Keratinocyte (primary cell): ENCODE data around the gene EVI5L.

Source experiments
- EZH2 ChIP-seq: IDR thresholded peaks from one replicate; pipeline ENCODE4 v1.6.1; 2012; ENCODE audit warnings: inconsistent platforms, mild to moderate bottlenecking, low read length, moderate library complexity
- TF ChIP-seq, protein P1 (sequence below), 3 experiments: IDR thresholded peaks in 1 of 3; conservative IDR thresholded peaks in 1 of 3; optimal IDR thresholded peaks in 1 of 3; 2 replicates in 2 of 3; 3 replicates in 1 of 3; pipeline versions ENCODE3 to v1.5.1; 2011; ENCODE audit warnings: low read length in 3 of 3, mild to moderate bottlenecking in 3 of 3, moderate library complexity in 2 of 3, control low read depth in 1 of 3, inconsistent platforms in 1 of 3; ENCODE audit not compliant: insufficient read depth in 2 of 3; ENCODE audit errors: extremely low read depth in 1 of 3

DNA sequence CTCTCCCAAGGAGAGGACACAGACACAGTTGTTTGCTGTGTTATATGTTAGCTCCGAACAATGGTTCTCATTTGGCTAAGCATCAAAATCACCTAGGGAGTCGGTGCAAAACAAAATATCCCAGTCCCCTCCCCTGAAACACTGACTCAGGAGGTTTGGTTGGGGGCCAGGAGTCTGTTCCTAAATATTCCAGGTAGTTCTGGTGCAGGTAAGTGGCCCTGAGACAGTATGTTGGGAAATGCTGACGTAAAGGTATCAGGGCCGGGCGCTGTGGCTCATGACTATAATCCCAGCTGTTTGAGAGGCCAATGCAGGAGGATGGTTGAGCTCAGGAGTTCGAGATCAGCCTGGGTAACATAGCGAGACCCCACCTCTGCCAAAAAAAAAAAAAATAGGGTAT, 71.3 kb downstream of the EVI5L start:
- TF ChIP-seq, protein P1, sequence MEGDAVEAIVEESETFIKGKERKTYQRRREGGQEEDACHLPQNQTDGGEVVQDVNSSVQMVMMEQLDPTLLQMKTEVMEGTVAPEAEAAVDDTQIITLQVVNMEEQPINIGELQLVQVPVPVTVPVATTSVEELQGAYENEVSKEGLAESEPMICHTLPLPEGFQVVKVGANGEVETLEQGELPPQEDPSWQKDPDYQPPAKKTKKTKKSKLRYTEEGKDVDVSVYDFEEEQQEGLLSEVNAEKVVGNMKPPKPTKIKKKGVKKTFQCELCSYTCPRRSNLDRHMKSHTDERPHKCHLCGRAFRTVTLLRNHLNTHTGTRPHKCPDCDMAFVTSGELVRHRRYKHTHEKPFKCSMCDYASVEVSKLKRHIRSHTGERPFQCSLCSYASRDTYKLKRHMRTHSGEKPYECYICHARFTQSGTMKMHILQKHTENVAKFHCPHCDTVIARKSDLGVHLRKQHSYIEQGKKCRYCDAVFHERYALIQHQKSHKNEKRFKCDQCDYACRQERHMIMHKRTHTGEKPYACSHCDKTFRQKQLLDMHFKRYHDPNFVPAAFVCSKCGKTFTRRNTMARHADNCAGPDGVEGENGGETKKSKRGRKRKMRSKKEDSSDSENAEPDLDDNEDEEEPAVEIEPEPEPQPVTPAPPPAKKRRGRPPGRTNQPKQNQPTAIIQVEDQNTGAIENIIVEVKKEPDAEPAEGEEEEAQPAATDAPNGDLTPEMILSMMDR (optimal IDR thresholded peaks at IDR 0.05 in 1 of 3, IDR thresholded peaks at IDR 0.05 in 1 of 3, conservative IDR thresholded peaks at IDR 0.05 in 1 of 3; ENCODE audit: extremely low read depth in 1 of 3, insufficient read depth in 2 of 3, low read length in 3 of 3): no peak
- TF ChIP-seq EZH2: no peak
